ENCODE results near the gene RPGR.

RPGR gene, protein sequence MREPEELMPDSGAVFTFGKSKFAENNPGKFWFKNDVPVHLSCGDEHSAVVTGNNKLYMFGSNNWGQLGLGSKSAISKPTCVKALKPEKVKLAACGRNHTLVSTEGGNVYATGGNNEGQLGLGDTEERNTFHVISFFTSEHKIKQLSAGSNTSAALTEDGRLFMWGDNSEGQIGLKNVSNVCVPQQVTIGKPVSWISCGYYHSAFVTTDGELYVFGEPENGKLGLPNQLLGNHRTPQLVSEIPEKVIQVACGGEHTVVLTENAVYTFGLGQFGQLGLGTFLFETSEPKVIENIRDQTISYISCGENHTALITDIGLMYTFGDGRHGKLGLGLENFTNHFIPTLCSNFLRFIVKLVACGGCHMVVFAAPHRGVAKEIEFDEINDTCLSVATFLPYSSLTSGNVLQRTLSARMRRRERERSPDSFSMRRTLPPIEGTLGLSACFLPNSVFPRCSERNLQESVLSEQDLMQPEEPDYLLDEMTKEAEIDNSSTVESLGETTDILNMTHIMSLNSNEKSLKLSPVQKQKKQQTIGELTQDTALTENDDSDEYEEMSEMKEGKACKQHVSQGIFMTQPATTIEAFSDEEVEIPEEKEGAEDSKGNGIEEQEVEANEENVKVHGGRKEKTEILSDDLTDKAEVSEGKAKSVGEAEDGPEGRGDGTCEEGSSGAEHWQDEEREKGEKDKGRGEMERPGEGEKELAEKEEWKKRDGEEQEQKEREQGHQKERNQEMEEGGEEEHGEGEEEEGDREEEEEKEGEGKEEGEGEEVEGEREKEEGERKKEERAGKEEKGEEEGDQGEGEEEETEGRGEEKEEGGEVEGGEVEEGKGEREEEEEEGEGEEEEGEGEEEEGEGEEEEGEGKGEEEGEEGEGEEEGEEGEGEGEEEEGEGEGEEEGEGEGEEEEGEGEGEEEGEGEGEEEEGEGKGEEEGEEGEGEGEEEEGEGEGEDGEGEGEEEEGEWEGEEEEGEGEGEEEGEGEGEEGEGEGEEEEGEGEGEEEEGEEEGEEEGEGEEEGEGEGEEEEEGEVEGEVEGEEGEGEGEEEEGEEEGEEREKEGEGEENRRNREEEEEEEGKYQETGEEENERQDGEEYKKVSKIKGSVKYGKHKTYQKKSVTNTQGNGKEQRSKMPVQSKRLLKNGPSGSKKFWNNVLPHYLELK

DNA sequence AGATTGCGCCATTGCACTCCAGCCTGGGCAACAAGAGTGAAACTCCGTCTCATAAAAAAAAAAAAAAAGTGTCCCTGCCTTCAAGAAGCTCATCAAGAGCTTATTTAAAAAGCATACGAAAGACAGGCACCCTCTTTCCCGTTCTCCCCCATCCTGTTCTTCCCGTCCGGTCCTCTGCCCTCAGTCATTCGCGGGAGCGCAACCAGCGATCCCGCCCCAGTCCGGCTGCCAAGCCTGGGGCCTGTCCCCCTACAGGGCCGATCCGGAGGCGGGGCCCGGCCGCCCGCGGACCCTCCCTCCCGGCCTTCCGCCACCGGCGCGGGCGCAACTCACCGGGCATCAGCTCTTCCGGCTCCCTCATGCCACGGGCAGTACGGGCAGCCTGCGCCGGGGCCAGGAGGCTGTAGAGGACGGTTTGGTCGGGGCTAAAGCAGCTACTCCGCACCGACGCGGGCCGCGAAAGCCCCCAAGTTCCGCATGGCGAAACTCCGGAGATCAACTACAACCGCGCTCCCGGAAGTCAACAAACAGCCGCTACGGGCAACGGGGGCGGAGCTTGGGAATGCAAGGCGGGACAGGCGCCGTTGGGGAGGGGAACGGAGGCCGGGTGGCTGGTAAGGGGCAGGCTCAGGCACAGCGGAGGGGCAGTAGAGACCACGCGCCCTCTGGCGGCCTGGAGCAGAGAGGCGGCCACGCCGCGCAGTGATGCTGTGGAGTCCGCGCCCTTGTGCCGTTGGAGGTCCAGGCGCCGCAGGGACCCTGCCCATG is at the start of gene RPGR:
Gene RPGR (minus strand): TSS at position 503 of the 768 bp plus-strand sequence. CDS start 142 bp downstream, at position 361.
- Histone ChIP-seq H3K4me3 (peak within 1 kb of the TSS; percentile 54 to 73 (median 64)), H3K27ac (peak within 1 kb of the TSS; percentile 49 to 90 (median 81))

DNA sequence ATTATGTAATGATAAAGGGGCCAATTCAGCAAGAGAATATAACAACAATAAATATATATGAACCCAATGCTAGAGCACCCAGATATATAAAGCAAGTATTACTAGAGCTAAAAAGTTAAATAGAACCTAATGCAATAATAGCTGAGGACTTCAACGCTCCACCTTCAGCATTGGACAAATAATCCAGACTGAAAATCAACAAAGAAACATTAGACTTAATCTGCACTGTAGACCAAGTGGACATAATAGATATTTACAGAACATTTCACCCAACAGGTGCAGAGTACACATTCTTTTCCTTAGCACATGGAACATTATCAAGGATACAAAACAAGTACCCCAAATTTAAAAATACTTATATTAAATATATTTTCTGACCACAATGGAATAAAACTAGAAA is 49.4 kb upstream of the RPGR start:
- no peak overlapping the region for H3K27ac ChIP-seq
- no peak overlapping the region for H3K4me3 ChIP-seq

DNA sequence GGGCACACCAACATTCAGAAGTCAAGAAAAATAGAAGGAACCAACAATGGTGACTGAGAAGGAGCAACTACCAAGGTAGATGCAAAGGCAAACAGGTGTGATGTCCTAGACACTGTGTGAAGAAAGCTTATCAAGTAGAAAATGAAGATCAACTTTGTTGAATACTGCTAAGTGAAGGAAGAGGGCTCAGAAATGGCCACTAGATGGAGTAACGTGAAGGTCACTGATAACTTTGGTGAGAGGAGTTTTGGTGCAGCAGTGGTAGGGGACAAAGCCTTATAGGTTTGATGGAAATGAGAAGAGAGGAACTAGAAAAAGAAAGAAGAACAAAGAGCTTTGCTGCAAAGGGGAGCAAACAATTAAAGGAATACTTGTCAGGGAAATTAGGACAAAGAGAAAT is 48.6 kb upstream of the RPGR start:
- no peak overlapping the region for H3K4me3 ChIP-seq
- no peak overlapping the region for H3K27ac ChIP-seq

GRCh38 chrX:38374431-38374830 is 47.1 kb upstream of the RPGR start:
- Histone ChIP-seq H3K27ac (no peak overlapping the region), H3K4me3 (no peak overlapping the region)

DNA sequence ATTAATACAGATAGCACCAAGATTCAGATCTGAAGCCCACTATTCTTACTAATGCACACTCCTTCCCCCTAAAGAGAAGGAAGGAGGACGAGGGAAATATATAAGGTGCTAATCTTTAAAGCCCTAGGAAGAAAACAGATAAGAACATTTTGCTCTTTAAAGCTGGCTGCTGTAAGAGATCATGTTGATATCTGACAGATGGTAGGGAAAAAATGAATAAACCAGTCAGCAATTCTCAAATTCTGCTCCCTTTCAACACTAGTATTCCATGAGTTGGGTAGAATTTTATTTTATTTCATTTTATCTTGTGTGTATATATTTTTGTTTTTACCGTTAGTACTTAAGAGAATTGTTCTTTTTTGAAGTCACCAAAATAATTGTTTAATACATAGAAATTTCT is 44.3 kb upstream of the RPGR start:
- Histone ChIP-seq H3K4me3 (no peak overlapping the region), H3K27ac (no peak overlapping the region)

DNA sequence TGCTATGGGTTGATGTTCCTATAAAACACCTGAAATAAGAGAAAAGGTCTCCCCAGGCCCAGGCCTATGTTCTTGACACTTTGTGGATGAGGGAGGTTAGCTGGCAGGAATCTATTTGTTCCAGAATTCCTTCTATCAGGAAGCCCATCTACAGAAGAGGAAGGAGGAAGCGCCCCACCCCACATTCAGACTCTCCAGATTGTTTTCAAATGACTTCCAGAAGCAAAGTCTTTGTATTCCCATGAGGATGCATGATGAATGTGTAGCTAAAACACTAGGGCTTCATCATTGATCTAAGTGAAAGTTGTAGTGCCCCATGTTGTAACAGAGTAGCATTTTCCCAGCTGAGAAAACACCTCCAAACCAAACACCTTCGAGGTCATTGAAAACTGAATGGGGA is 41.5 kb upstream of the RPGR start:
- H3K4me3 ChIP-seq, result no peak overlapping the region
- H3K27ac ChIP-seq, result no peak overlapping the region

DNA sequence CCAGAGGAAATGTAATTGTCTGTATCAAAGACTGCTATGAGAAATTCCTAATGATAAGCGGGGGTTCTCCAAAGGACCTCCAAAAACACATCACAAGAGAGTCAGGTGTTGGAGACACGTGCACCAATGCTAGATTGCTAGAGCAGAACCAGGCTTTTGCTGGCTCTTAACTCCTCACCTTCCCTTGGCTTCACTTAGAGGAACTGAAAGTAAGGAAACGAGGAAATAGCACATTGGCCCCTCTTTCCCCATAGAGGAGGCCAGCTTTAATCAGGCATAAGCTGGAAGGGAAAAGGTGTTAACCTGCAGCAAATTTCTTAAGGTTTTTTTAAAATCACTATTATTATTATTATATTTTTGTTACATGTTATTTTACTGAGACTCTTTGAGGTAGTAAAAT is 38.6 kb upstream of the RPGR start:
- Histone ChIP-seq H3K4me3 (no peak overlapping the region), H3K27ac (no peak overlapping the region)

DNA sequence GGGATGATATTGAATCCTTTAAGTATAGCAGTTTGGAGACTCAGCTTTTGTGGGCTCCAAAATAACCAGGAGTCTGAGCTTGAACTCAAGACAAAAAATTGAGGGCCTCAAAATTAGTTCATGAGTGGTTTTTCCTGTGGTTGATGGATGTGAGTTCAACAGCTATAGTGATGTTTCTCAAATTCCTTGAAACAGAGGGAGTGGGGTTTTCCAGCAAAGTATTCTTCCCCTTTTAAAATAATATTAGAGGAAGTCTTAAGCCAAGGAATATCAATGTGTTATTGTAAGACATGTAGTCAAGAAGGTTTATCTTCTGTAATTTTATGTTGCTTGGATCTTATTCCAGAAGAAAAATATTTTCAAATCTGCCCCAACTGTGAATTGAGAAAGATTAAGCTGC is 35.7 kb upstream of the RPGR start:
- Histone ChIP-seq H3K4me3 (no peak overlapping the region), H3K27ac (no peak overlapping the region)

GRCh38 chrX:38357747-38358673 is 30.7 kb upstream of the RPGR start:
- Histone ChIP-seq H3K27ac (peak overlapping the region in 2 of 21 experiments; percentile 14 to 33), H3K4me3 (no peak overlapping the region)

DNA sequence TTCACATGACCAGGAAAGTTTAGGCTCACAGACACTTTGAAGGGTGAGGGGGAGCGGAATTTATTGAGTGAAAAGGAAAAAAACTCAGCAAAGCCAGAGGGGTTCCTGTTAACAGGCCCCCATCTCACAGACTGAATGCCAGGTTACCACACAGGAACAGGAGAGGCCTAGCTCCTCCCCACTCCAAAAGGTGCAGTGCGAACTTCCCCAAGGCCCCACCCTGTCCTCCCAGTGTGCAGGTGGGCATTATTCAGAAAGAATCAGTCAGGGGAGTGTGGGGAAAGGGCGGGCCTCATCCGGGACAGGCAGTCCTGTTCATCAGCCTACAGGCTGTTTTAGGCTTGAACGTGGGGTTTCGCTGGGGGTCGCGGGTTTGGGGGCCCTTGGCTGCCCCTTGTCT is 29.1 kb upstream of the RPGR start:
- Histone ChIP-seq H3K4me3 (no peak overlapping the region), H3K27ac (no peak overlapping the region)

DNA sequence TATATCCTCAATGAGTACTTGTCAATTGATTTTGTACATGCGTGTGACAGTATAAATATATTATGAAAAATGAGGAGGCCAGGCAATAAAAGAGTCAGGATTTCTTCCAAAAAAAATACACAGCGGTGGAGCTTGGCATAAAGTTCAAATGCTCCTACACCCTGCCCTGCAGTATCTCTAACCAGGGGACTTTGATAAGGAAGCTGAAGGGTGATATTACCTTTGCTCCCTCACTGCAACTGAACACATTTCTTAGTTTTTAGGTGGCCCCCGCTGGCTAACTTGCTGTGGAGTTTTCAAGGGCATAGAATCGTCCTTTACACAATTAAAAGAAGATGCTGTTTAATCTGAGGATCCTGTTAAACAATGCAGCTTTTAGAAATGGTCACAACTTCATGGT is 25.1 kb upstream of the RPGR start, which contains the start of gene OTC:
Gene OTC (plus strand): TSS at position 243 of the 400 bp plus-strand sequence. CDS start 93 bp downstream, at position 336.
- H3K4me3 ChIP-seq, result no peak within 1 kb of the TSS
- no peak within 1 kb of the TSS for H3K27ac ChIP-seq

DNA sequence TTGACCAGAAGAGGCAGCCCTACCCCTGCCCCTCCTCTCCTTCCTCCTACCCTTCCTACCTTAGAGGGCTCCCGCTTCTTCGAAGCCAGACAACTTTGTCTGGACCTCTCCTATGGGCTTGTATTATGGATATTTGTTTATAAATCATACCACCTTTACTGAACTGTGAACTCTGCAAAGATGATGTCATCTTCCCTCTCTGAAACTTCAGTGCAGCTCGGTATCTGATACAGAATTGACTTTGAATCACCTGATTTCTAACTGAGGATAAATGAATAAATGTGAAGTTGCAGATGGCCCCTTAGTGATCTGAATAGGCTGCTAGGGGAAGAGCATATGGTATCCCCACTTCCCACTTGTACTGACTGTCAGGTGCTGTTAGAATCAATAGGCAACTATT is 24.0 kb upstream of the RPGR start:
- H3K27ac ChIP-seq, result no peak overlapping the region
- H3K4me3 ChIP-seq, result no peak overlapping the region

- H3K27ac ChIP-seq, result no peak overlapping the region
- no peak overlapping the region for H3K4me3 ChIP-seq
These were observed 19.8 kb upstream of the RPGR start for GRCh38 chrX:38347136-38347535.

- Histone ChIP-seq H3K4me3 (no peak overlapping the region), H3K27ac (no peak overlapping the region)
These were observed 18.8 kb upstream of the RPGR start for GRCh38 chrX:38346150-38346549.

GRCh38 chrX:38342853-38343778 is 15.8 kb upstream of the RPGR start:
- no peak overlapping the region for H3K27ac ChIP-seq
- no peak overlapping the region for H3K4me3 ChIP-seq

GRCh38 chrX:38341442-38341841 is 14.1 kb upstream of the RPGR start:
- Histone ChIP-seq H3K4me3 (no peak overlapping the region), H3K27ac (no peak overlapping the region)

GRCh38 chrX:38336538-38337240 is 9.4 kb upstream of the RPGR start:
- H3K4me3 ChIP-seq, result no peak overlapping the region
- no peak overlapping the region for H3K27ac ChIP-seq

Measured in skin epidermis (tissue), 12 donors.